Nephron (organoid): ENCODE results near the gene DPP10.

ENCODE experiments used
- H3K27ac Mint-ChIP-seq, 3 experiments: 2 replicates each; pipeline ENCODE4 v1.8.0; 2020; ENCODE audit warnings: mixed read lengths in 3 of 3, mild to moderate bottlenecking in 2 of 3, moderate library complexity in 1 of 3
- H3K27me3 Mint-ChIP-seq: 2 replicates; pipeline ENCODE4 v1.8.0; 2021; ENCODE audit warnings: low read depth, mild to moderate bottlenecking, moderate library complexity, mixed read lengths
- H3K36me3 Mint-ChIP-seq: 2 replicates; pipeline ENCODE4 v1.8.0; 2020; ENCODE audit warnings: low read depth, mixed read lengths
- H3K4me1 Mint-ChIP-seq: 2 replicates; pipeline ENCODE4 v1.8.0; 2020; ENCODE audit warnings: mixed read lengths
- H3K4me3 Mint-ChIP-seq, 3 experiments: 2 replicates each; pipeline ENCODE4 v1.8.0; 2020; ENCODE audit warnings: mild to moderate bottlenecking in 3 of 3, mixed read lengths in 3 of 3, moderate library complexity in 2 of 3
- H3K9me3 Mint-ChIP-seq: 2 replicates; pipeline ENCODE4 v1.8.0; 2020; ENCODE audit warnings: mixed read lengths
- CTCF ChIP-seq, 3 experiments: fragments of 200-600 bp; sonication (generic); IDR thresholded peaks; one replicate each; pipeline ENCODE4 v1.5.0; 2021; ENCODE audit warnings: antibody characterized with exemption in 3 of 3; ENCODE audit not compliant: unreplicated experiment in 3 of 3

Gene DPP10

DNA sequence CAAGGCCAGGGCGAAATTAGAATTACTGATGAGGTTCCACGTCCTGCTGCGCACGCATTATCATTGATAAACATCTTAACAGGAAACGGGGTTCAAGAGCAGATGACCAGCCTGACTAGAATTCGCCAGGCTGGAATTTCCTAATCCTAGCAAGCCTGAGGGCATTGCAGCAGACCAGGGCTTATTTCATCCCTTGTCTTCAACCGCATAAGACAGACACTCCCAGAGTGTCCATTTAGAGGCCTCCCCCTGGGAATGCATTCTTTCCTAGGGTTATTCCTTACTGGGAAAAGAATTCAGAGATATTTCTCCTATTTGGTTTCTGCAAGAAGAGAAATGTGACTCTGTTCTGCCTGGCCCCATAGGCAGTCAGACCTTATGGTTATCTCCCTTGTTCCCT, 486.8 kb downstream of the DPP10 start:
- H3K4me1 Mint-ChIP-seq = no peaks in the 10 kb centered on the region
- no peak overlapping the region for H3K4me3 Mint-ChIP-seq
- TF ChIP-seq CTCF (IDR thresholded peaks at IDR 0.05; ENCODE audit: unreplicated experiment in 3 of 3) = no peak
- H3K27ac Mint-ChIP-seq = no peak overlapping the region
- no peaks in the 10 kb centered on the region for H3K27me3 Mint-ChIP-seq
- peaks cover 15% of the 10 kb centered on the region for H3K9me3 Mint-ChIP-seq
- no peaks in the 10 kb centered on the region for H3K36me3 Mint-ChIP-seq

DNA sequence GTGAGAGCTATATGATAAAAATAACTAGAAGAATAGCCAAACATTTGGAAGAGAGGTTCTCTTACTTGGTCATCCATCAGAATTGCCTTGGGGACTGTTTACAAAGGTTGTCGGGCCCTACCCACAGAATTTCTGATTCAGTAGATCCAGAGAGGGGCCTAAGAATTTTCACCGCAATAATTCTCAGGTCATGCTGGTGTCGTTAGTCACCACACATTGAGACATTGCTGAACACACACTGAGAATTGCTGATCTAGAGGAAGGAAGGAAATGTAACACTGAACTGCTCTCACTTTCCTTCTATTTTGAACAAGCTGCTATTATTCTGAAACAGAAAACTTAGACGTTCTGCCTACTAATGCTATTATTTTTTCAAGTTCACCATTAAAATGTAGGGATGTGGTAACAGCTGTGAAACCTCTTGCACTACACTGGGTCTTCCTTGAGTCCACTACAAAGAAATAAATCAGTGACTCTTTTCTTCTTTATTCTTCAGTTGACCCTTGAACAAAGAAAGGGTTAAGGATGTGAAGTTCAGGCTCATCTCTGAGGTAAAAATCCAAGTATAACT, 491.3 kb downstream of the DPP10 start:
- Mint-ChIP-seq H3K9me3 (peaks cover 4% of the 10 kb centered on the region), H3K27ac (no peak overlapping the region), H3K27me3 (no peaks in the 10 kb centered on the region), H3K4me1 (no peaks in the 10 kb centered on the region), H3K36me3 (no peaks in the 10 kb centered on the region), H3K4me3 (no peak overlapping the region)
- TF ChIP-seq CTCF (IDR thresholded peaks at IDR 0.05; ENCODE audit: unreplicated experiment in 3 of 3) = no peak

- Mint-ChIP-seq H3K4me1 (no peaks in the 10 kb centered on the region), H3K27me3 (no peaks in the 10 kb centered on the region), H3K4me3 (no peak overlapping the region), H3K27ac (no peak overlapping the region), H3K9me3 (no peaks in the 10 kb centered on the region), H3K36me3 (no peaks in the 10 kb centered on the region)
- no peak for TF ChIP-seq CTCF (IDR thresholded peaks at IDR 0.05; ENCODE audit: unreplicated experiment in 3 of 3)
Measured at GRCh38 chr2:114935031-114935430, 492.6 kb downstream of the DPP10 start.

DNA sequence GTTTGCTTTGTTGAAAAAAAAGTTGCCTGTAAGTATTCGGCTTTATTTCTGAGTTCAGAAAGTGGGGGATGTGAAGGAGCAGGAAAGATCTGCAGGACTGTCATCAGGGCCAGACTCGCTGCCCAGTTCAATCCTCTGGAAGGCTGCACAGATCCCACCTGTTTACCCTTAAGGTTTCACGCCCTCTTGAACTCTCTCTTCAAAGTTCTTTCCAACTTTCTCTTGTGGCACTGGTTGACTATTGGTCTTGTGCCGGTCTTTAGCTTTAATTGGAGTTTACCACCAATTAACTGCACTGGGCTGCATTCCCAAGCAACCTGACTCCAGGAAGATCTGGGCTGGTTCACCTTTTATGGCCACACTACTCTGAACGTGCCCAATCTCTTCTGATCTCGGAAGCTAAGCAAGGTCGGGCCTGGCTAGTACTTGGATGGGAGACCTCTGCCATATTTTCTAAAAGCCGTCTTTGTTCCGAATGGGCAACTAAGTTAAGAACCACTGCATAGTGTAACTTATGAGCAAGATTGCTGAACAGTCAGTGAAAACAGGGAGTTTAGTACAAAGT, 495.0 kb downstream of the DPP10 start:
- Mint-ChIP-seq H3K4me3 (no peak overlapping the region), H3K27ac (no peak overlapping the region), H3K27me3 (no peaks in the 10 kb centered on the region), H3K9me3 (no peaks in the 10 kb centered on the region), H3K4me1 (no peaks in the 10 kb centered on the region), H3K36me3 (no peaks in the 10 kb centered on the region)
- no peak for TF ChIP-seq CTCF (IDR thresholded peaks at IDR 0.05; ENCODE audit: unreplicated experiment in 3 of 3)

- H3K4me3 Mint-ChIP-seq = no peak overlapping the region
- no peaks in the 10 kb centered on the region for H3K27me3 Mint-ChIP-seq
- no peak for TF ChIP-seq CTCF (IDR thresholded peaks at IDR 0.05; ENCODE audit: unreplicated experiment in 3 of 3)
- no peaks in the 10 kb centered on the region for H3K4me1 Mint-ChIP-seq
- H3K36me3 Mint-ChIP-seq = no peaks in the 10 kb centered on the region
- H3K27ac Mint-ChIP-seq = no peak overlapping the region
- no peaks in the 10 kb centered on the region for H3K9me3 Mint-ChIP-seq
Measured at GRCh38 chr2:114940785-114941458, 498.5 kb downstream of the DPP10 start.
